ENCODE data around the gene CSTPP1. TPM values are rescaled to one million over a fixed set of nuclear protein-coding genes. Genes with fewer than 3 reads are reported as not detected.

Gene CSTPP1
- total RNA-seq, 1 experiment from 2014 or later, result 5.2 TPM

DNA sequence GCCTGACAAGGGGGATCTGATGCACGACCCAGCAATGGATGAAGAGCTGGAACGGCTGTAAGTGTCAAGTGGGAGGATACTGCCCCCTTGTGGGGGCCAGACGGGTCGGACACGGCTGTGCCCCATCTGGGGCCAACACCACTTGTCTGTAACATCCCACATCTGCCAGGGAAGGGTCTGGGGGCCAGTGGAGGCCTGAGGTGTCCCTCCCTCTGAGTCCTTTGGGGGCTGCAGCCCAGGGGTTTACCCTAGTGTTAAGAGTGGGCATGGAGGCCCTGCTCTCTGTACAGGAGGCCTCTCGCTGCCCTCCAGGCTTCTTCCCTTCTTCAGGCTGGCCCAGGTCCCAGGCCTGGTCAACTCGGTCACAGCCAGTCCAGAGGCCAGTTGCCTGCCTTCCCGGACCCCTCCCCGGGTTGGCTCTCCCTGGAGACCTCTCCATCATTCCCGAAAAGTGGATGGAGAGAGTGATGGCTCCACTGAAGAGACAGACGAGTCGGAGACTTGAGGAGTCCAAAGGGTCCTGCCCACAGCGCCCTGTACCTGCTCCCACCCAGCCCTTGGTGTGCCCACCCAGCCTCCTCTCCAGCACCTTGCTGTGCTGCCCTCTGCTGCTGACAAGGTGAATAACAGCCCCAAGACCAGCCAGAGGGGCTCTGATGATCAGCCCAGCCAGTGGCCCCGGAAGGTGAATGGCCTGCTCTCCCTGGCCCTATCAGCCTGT lies 224.7 kb downstream of the CSTPP1 start:
- H3K27me3 ChIP-seq, result no peaks in the 10 kb centered on the region
- DNase-seq, result peak; percentile 57
- no peak overlapping the region for H3K4me3 ChIP-seq
- peaks cover 21% of the 10 kb centered on the region for H3K36me3 ChIP-seq
- no peaks in the 10 kb centered on the region for H3K9me3 ChIP-seq

DNA sequence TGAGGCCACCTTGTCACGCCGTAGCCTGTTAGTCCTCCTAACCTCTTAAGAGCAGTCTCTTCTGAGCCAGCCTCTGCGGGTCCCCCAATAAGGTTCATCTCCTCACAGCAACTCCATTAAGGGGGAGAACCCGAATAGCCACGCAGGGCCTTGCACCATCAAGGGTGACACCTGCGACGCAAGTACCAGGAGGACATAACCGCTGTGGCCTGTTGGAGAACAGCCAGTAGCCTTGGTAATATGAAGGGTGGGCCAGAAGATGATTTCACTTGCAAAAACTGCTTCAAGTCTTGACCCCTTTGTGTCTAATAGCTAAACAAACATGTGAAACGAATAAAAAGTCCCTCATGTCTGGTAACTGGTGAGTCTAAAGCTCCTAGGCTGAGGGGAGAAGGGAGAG lies 225.3 kb downstream of the CSTPP1 start:
- no peak for DNase-seq
- peaks cover 26% of the 10 kb centered on the region for H3K36me3 ChIP-seq

DNA sequence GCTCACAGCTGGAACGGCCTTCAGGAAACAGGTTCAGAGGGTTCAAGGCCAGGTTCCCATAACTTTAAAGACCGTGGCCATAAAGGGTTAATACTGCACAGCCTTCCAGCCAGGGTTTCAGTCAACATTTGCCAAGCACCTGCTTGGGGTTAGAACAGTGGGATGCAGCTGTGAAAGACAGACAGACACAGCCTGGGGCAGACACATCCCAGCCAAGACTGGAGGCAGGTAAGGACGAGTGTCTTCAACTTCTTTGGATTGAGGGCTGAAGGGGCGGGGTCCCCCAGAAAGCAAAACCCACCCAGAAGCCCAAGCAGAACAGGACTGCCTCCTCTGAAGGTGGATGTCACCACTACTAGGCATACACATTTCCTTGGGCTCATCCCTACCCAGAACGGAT lies 225.9 kb downstream of the CSTPP1 start:
- Histone ChIP-seq H3K9me3 (no peaks in the 10 kb centered on the region), H3K4me3 (no peak overlapping the region), H3K27me3 (no peaks in the 10 kb centered on the region), H3K36me3 (peaks cover 32% of the 10 kb centered on the region)
- DNase-seq, result no peak

More for the DNA sequence above, 225.3 kb downstream of the CSTPP1 start:
- H3K9me3 ChIP-seq, result no peaks in the 10 kb centered on the region
- H3K4me3 ChIP-seq, result no peak overlapping the region
- no peaks in the 10 kb centered on the region for H3K27me3 ChIP-seq

DNA sequence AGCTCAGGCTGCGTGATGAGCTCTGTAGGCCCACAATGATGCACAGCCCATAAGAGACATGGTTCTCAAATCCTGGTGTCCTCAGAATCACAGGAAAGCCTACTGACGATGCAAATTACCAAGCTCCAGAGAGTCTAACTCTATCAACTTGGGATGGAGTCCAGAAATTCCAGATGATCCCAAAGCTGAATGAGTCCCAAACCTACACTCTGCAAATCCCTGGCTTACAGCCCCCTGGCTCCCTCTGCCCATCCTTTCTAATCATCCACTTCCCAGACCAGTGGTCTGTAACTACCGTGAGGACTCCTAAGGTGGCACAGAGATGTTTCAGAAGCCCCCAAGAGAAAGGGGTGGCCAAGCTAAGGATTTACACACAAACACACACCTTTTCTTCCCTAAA lies 226.6 kb downstream of the CSTPP1 start:
- Histone ChIP-seq H3K4me3 (no peak overlapping the region), H3K9me3 (no peaks in the 10 kb centered on the region), H3K27me3 (no peaks in the 10 kb centered on the region), H3K36me3 (peaks cover 34% of the 10 kb centered on the region)
- DNase-seq, result no peak

DNA sequence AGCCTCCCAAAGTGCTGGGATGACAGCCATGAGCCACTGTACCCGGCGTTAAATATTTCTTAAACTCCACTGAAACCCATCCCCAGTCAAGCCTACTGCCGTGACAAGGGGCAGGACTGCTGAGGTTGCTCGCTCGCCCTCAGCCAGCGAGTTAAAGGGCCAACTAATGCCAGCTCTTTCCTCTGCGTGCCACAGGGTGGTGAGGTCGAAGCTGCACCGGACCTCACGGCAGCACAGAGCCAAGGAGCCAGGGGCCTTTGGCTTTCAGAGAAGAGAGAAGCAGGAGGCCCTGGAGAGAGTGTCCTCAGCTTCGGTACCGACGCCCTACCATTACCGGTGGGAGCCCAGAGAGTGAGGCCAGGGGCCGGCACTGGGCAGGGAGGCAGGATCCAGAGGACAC lies 227.3 kb downstream of the CSTPP1 start:
- Histone ChIP-seq H3K4me3 (no peak overlapping the region), H3K9me3 (no peaks in the 10 kb centered on the region), H3K36me3 (peaks cover 39% of the 10 kb centered on the region), H3K27me3 (no peaks in the 10 kb centered on the region)
- DNase-seq, result no peak

DNA sequence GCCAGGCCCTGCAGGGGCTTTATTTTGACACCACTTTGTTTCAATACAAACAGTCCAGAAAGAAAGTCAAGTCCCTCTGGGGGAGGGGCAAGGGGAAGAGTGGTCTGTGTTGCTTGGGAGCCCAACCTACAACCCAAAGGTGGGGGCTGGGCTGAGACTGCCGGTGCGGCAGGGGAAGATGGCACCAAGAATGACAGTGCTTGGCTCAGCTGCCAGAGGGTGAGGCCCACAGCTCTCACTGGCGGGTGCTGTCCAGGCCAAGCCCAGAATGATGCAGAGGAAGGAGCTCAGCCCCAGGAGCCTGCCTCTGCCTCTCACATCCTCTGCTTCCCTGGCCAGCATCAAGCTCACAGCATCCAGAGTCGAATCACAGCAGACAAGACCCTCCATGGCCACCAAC lies 227.8 kb downstream of the CSTPP1 start:
- Histone ChIP-seq H3K9me3 (no peaks in the 10 kb centered on the region), H3K36me3 (peaks cover 43% of the 10 kb centered on the region), H3K4me3 (no peak overlapping the region), H3K27me3 (no peaks in the 10 kb centered on the region)
- DNase-seq, result no peak

DNA sequence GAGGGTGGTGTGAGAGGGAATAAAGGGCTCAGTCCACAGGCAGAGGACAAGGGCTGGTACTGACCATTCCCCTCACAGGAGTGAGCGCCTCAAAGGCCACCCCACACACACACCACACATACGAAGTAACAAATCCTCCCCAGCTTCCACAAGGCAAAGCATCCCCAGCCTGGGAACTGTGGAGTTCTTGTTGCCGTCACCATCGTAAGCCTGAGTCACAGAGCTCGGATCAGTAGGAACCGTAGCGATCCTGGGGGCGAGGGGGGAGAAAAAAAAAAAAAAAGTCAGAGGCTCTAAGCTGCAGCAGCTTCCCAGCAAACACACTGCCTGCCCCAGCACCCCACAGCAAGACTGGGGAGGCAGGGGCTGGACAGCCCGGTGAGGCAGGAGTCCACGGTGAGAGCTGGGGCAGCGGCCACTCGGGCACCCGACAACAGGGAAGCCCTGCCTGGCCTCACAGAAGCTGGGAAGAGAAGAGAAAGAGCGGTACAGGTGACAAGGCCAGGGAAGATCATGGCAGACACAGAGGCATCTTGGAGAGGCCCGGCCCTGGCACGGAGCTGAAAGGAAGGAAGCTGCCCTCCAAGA lies 228.8 kb downstream of the CSTPP1 start:
- Histone ChIP-seq H3K36me3 (peaks cover 50% of the 10 kb centered on the region), H3K27me3 (no peaks in the 10 kb centered on the region), H3K9me3 (no peaks in the 10 kb centered on the region), H3K4me3 (no peak overlapping the region)
- DNase-seq, result no peak

DNA sequence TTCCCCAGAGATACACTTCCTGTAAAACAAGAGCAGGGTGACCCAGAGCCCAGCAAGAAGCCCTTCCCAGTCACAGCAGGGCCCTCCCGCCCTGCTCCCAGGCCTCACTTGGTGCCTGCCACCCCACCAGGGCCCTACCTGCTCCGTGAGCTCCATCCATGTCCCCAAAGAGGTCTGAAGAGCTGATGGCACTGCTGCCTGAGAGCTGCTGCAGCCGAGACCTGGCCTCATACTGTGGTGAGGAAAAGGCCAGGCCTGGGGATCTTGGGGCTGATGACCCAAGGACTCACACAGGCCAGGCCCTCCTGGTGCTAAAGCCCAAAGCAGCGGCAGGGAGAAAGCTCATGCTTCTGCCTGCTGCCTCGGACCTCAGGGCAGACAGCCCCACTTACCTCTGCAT lies 229.8 kb downstream of the CSTPP1 start:
- Histone ChIP-seq H3K27me3 (no peaks in the 10 kb centered on the region), H3K4me3 (no peak overlapping the region), H3K9me3 (no peaks in the 10 kb centered on the region), H3K36me3 (peaks cover 58% of the 10 kb centered on the region)
- DNase-seq, result no peak

DNA sequence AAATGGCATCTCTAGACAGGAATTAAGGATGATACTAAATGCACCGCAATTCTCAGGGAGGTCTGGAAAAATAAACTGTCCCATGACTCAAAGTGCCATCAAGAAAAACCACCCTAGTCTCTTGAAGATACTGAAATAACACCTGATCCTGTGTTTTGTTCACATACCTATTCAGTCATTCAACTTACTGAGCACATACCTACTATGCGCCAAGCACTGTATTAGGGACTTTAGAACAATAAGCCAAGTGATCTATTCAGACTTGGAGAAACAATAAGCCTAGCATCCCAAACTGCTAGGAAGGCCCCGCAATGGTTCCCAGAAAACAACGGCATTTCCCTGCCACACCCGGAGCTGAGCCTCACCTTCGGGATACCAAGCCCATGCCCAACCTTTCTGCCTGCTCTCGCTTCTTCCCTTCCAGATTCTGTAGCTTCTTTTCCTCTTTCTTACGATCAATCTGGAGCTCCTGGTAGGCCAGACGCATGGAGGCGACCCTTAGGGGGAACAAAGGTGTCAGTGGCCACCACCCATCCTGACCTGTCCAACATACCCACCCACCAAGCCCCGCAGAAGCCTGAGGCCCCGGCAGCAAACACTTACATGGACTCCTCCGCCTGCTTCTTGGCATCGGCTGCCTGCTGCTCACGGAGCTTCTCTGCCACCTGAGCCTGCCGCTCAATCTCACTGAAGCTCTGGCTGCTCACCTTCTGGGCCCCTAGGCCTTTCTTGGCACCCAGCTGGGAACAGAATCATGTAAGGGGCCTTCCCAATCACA lies 234.7 kb downstream of the CSTPP1 start:
- no peak for DNase-seq
- H3K4me3 ChIP-seq, result no peak overlapping the region

DNA sequence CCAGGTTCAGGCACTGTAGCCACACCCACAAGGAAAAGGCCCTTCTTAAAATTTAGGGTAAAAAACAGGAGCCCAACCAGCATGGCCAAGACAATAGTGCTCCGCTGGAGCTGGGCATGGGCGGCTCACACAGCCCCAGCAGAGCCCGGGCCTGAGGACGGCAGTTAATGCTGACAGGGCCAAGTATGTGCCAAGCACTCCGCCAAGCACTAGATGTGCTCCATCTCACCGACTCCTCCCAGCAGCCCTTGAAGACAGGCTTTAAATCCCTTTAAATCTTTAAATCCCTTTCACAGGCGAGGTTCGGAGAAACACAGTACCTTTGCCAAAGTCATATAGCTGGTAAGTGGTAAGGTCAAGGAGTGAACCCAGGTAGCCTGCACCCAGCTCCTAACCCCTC lies 235.3 kb downstream of the CSTPP1 start:
- Histone ChIP-seq H3K4me3 (no peak overlapping the region), H3K36me3 (peaks cover 73% of the 10 kb centered on the region), H3K27me3 (no peaks in the 10 kb centered on the region), H3K9me3 (no peaks in the 10 kb centered on the region)
- no peak for DNase-seq

More for the DNA sequence above, 234.7 kb downstream of the CSTPP1 start:
- Histone ChIP-seq H3K27me3 (no peaks in the 10 kb centered on the region), H3K9me3 (no peaks in the 10 kb centered on the region), H3K36me3 (peaks cover 77% of the 10 kb centered on the region)

DNA sequence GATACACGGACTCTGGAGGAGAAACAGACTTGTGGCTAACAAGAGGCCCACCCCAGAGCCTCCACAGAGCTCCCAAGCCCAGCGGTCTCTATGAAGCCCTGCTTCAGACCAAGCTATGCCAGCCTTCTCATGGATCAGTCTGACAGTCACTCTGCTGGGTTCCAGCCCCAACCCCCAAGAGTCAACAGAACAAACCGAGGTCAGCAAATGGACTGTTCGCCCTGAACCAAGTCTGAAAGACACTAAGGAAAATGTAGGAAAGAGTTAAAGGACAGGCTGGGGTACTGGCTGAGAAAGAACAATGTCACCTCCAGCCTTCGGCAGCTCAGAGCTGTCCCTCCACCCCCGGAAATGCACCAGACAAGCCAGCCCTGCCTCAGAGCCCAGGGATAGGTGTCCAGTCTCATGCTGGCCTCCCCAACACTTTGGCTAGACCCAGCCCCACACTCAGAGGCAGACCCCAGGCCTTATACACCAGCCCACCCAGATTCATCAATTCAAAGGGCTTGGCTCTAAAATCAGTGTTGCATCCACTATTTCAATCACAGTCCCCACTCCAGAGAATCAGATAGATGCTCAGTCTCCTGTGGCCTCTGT lies 236.3 kb downstream of the CSTPP1 start:
- no peaks in the 10 kb centered on the region for H3K27me3 ChIP-seq
- H3K4me3 ChIP-seq, result no peak overlapping the region
- DNase-seq, result no peak
- peaks cover 69% of the 10 kb centered on the region for H3K36me3 ChIP-seq
- H3K9me3 ChIP-seq, result no peaks in the 10 kb centered on the region

DNA sequence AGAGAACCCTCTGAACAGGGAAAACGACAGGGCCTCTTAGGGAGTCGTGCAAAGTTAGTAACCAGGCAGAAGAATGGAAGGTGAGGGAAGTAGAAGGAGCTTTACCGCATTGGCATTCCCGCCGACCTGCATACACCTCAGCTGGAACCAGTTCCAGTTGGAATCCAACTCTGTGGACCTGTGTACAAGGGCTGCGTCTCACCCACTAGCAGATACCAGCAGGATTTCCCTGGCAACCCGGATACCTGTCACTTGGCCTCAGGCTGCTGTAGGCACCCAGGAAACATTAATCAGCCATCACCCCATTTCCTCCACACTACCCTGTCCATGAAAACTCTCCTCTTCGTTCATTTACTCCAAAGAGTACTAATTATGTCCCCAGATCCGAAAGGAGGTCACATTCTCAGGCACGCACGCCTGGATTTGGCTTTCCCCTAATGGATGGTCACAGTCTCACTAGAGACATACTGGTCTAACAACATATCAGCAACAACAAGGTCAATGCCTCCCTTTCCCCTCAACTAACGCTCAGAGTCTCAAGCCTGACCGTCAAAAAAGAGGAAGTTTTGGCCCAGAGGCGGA lies 239.3 kb downstream of the CSTPP1 start:
- Histone ChIP-seq H3K36me3 (peaks cover 63% of the 10 kb centered on the region), H3K4me3 (peak overlapping the region; percentile 77), H3K27me3 (no peaks in the 10 kb centered on the region), H3K9me3 (no peaks in the 10 kb centered on the region)
- no peak for DNase-seq

DNA sequence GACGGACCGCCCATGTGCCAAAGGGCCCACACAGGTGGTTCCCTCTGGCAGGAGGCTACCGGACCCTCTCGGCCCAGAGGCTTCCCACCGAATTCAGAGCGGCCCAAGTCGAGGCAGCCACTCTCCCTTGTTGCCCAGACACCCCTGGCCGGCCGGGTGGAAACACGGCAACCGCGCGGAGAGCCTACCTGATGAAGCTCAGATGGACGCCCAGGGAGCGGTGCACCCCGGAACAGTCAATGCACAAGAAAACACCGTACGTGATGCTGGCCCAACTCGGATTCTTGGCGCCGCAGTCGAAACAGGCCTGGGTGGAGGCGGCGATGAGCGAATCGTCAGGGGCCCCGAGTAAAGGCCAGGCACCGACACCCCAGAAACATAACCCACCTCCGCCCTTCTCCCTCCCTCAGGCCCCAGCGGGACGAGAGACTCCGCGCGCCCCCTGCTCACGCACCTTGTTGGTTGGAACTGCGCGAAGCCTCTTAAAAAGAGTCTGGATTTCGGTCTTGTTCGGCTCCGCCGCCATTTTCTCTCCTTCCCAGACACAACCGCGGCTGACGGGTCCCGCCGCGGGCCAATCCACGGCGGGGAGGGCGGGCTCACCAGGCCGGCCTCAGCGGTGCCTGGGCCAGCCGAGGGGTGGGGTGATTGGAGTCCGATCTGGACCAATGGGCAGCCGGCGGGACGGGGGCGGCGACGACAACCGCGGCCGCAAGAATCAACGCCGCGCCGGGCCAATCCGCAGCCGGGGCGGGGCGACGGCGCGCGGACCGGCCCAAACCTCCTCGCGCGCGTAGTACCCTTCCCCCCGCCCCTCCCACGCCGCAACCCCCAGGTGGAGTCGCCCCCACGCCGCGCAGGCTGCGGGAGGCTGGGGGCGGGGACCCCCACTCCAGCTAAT lies 240.0 kb downstream of the CSTPP1 start, which contains the start of gene ARFGAP2:
Gene ARFGAP2, minus strand, starts transcription at position 552 of the 901 bp plus-strand sequence. Its CDS starts 26 bp downstream, at position 526.
- Histone ChIP-seq H3K36me3 (peaks cover 56% of the 10 kb centered on the region), H3K4me3 (peak within 1 kb of the TSS; percentile 77), H3K27me3 (no peaks in the 10 kb centered on the region), H3K9me3 (no peaks in the 10 kb centered on the region)
- DNase-seq, result peak; percentile 98

DNA sequence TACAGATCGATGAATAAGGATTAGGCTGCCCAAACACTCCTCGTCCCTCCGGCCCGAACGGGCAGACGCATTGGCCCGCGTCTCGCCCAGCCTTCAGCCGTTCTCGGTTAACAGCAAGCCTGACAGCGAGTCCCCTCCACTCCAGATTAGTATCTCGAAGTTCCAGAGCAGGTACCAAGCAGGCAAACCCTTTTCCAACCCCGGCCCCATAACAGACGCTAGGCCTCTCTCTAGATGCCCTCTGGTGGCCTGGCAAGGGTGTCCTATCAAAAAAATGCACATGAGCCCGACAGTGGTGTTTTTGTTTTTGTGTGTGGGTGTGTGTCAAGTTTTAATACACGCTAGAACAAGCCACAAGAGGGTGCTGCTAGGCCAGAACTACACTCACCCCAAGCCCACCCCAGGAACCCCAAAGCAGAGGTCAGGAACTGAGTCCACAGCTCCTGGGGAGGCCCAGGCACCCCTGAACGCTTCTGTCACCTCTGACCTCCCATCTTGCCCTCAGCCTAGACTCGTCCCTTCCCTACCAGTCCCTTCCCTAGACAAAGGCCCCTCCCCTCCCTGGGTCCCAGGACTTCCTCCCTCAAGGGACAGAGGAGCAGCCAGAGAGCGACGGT lies 240.8 kb downstream of the CSTPP1 start:
- peaks cover 48% of the 10 kb centered on the region for H3K36me3 ChIP-seq
- peak; percentile 79 for DNase-seq
- no peaks in the 10 kb centered on the region for H3K9me3 ChIP-seq
- no peaks in the 10 kb centered on the region for H3K27me3 ChIP-seq
- H3K4me3 ChIP-seq, result peak overlapping the region; percentile 77

DNA sequence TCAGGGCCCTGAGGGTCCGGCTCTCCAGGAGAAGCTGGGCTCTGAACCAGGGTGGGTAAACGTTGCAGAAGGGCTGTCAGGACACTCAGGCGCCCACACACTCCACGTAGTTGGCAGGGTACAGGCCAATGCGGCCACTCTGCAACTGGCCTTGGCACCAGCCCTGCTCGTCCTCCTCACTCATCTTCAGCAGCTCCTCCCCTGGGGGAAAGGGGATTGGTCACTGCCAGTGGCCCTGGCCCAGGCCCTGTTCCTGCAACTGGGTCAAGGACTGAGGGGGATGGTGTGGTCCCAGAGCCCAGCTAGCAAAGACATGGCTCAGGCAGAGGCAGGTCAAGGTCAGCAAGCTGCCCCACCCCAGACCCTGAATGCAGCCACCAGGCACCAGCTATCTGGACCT lies 241.3 kb downstream of the CSTPP1 start:
- Histone ChIP-seq H3K36me3 (peaks cover 46% of the 10 kb centered on the region), H3K4me3 (no peak overlapping the region)
- DNase-seq, result no peak

More for the DNA sequence above, 241.3 kb downstream of the CSTPP1 start:
- no peaks in the 10 kb centered on the region for H3K27me3 ChIP-seq
- H3K9me3 ChIP-seq, result no peaks in the 10 kb centered on the region
